ENCODE data around the gene NUP50.

Gene NUP50

GRCh38 chr22:45233827-45234226 lies 70.1 kb downstream of the NUP50 start:
- no peak for DNase-seq

GRCh38 chr22:45235101-45235777 lies 71.5 kb downstream of the NUP50 start:
- DNase-seq = no peak

GRCh38 chr22:45235851-45236342 lies 72.2 kb downstream of the NUP50 start:
- DNase-seq = no peak

- no peak for DNase-seq
Observed at GRCh38 chr22:45237065-45237990, 73.6 kb downstream of the NUP50 start.

Measured in activated T-cell treated with anti-CD3 and anti-CD28 coated beads for 4 hours (primary cell).